Uterus (tissue), 2 donors: ENCODE results near the gene ST6GALNAC5.

ENCODE experiments used
- POLR2A ChIP-seq, 2 donors: fragments of 450-650 bp; IDR thresholded peaks; one replicate each; pipeline ENCODE4 v1.6.1; 2016; ENCODE audit warnings: antibody characterized with exemption in 2 of 2, mild to moderate bottlenecking in 1 of 2, moderate library complexity in 1 of 2
- TF ChIP-seq, protein P1 (sequence below), 4 experiments: fragments of 200-600 bp in 2 of 4; fragments of 450-650 bp in 2 of 4; sonication (generic) in 2 of 4; IDR thresholded peaks; one replicate each; pipeline ENCODE4 v1.5.1; 2016 to 2019; ENCODE audit warnings: antibody characterized with exemption in 4 of 4, mild to moderate bottlenecking in 2 of 4, moderate library complexity in 1 of 4

DNA sequence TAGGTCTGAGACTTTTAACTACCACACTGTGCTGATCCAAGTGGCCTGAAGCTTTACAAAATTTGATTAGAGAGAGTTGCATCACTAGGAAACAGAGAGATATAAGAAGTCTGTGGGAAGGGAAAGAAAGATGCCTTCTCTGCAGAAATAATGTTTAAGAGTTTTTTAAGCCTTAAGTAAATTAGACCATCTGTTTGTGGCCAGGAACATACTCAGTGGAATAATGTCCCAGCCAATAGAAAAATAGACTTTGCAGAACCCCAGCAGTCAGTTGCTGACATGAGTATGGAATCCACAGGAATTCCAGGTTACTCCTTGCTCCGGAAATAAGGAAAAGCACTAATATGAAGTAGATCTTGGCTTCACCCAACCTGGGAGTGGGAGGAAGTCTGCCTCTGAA, 144.8 kb downstream of the ST6GALNAC5 start:
- TF ChIP-seq, protein P1, sequence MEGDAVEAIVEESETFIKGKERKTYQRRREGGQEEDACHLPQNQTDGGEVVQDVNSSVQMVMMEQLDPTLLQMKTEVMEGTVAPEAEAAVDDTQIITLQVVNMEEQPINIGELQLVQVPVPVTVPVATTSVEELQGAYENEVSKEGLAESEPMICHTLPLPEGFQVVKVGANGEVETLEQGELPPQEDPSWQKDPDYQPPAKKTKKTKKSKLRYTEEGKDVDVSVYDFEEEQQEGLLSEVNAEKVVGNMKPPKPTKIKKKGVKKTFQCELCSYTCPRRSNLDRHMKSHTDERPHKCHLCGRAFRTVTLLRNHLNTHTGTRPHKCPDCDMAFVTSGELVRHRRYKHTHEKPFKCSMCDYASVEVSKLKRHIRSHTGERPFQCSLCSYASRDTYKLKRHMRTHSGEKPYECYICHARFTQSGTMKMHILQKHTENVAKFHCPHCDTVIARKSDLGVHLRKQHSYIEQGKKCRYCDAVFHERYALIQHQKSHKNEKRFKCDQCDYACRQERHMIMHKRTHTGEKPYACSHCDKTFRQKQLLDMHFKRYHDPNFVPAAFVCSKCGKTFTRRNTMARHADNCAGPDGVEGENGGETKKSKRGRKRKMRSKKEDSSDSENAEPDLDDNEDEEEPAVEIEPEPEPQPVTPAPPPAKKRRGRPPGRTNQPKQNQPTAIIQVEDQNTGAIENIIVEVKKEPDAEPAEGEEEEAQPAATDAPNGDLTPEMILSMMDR (IDR thresholded peaks at IDR 0.05), result no peak
- no peak for TF ChIP-seq POLR2A (IDR thresholded peaks at IDR 0.05)
